ENCODE results near the gene C14orf132. TPM values are rescaled to one million over a fixed set of nuclear protein-coding genes. Genes with fewer than 3 reads are reported as not detected.

Gene C14orf132
- total and polyA plus RNA-seq, 2 donors (not counting 1 experiment from before 2014, with no cell fraction given) = 12.1 to 48.6 TPM

- Histone ChIP-seq H3K36me3 (ENCODE audit: control insufficient read depth, insufficient read depth, low read length) (no peaks in the 10 kb centered on the region), H3K4me1 (ENCODE audit: control insufficient read depth, extremely low read depth, insufficient read depth, low read length) (peaks cover 7% of the 10 kb centered on the region), H3K27me3 (ENCODE audit: control insufficient read depth, insufficient read depth, low read length) (no peaks in the 10 kb centered on the region), H3K79me2 (ENCODE audit: control insufficient read depth, insufficient read depth, low read length) (no peaks in the 10 kb centered on the region), H3K9ac (ENCODE audit: insufficient read depth, low read length) (no peak overlapping the region), H2AFZ (ENCODE audit: low read length) (no peak overlapping the region), H3K27ac (ENCODE audit: insufficient read depth, low read length) (no peak overlapping the region), H3K4me3 (replicated peaks in 1 of 4; ENCODE audit: control extremely low read depth in 1 of 4, insufficient read depth in 1 of 4, low read depth in 3 of 4, low read length in 4 of 4) (no peak overlapping the region), H3K4me2 (ENCODE audit: extremely low read depth, insufficient read depth, low read length) (no peak overlapping the region), H3K9me3 (ENCODE audit: control insufficient read depth, insufficient read depth, low read depth, low read length) (no peaks in the 10 kb centered on the region), H4K20me1 (ENCODE audit: control insufficient read depth, extremely low read depth, insufficient read depth, low read length) (no peaks in the 10 kb centered on the region)
- TF ChIP-seq CTCF (conservative IDR thresholded peaks at IDR 0.05 in 1 of 2, IDR thresholded peaks at IDR 0.05 in 1 of 2; ENCODE audit: low read depth in 1 of 2, low read length in 2 of 2) = no peak
- no peak for TF ChIP-seq EZH2 (IDR thresholded peaks at IDR 0.05; ENCODE audit: low read length, missing control alignments)
- peak; percentile 59 to 66 for DNase-seq (ENCODE audit: low read depth in 2 of 2)
Observed at GRCh38 chr14:96105926-96106441, 66.8 kb downstream of the C14orf132 start.

GRCh38 chr14:96106891-96107290 is 67.7 kb downstream of the C14orf132 start:
- H3K9me3 ChIP-seq (ENCODE audit: control insufficient read depth, insufficient read depth, low read depth, low read length) = no peaks in the 10 kb centered on the region
- TF ChIP-seq EZH2 (IDR thresholded peaks at IDR 0.05; ENCODE audit: low read length, missing control alignments) (no peak), CTCF (conservative IDR thresholded peaks at IDR 0.05 in 1 of 2, IDR thresholded peaks at IDR 0.05 in 1 of 2; ENCODE audit: low read depth in 1 of 2, low read length in 2 of 2) (no peak)
- no peak overlapping the region for H3K9ac ChIP-seq (ENCODE audit: insufficient read depth, low read length)
- no peaks in the 10 kb centered on the region for H4K20me1 ChIP-seq (ENCODE audit: control insufficient read depth, extremely low read depth, insufficient read depth, low read length)
- H3K27ac ChIP-seq (ENCODE audit: insufficient read depth, low read length) = no peak overlapping the region
- peaks cover 7% of the 10 kb centered on the region for H3K4me1 ChIP-seq (ENCODE audit: control insufficient read depth, extremely low read depth, insufficient read depth, low read length)
- no peak overlapping the region for H3K4me2 ChIP-seq (ENCODE audit: extremely low read depth, insufficient read depth, low read length)
- no peak overlapping the region for H3K4me3 ChIP-seq (replicated peaks in 1 of 4; ENCODE audit: control extremely low read depth in 1 of 4, insufficient read depth in 1 of 4, low read depth in 3 of 4, low read length in 4 of 4)
- no peaks in the 10 kb centered on the region for H3K27me3 ChIP-seq (ENCODE audit: control insufficient read depth, insufficient read depth, low read length)
- H3K36me3 ChIP-seq (ENCODE audit: control insufficient read depth, insufficient read depth, low read length) = no peaks in the 10 kb centered on the region
- DNase-seq (ENCODE audit: low read depth in 2 of 2) = no peak
- no peaks in the 10 kb centered on the region for H3K79me2 ChIP-seq (ENCODE audit: control insufficient read depth, insufficient read depth, low read length)
- no peak overlapping the region for H2AFZ ChIP-seq (ENCODE audit: low read length)

GRCh38 chr14:96108061-96108795 is 69.1 kb downstream of the C14orf132 start:
- Histone ChIP-seq H3K4me3 (replicated peaks in 1 of 4; ENCODE audit: control extremely low read depth in 1 of 4, insufficient read depth in 1 of 4, low read depth in 3 of 4, low read length in 4 of 4) (no peak overlapping the region), H3K79me2 (ENCODE audit: control insufficient read depth, insufficient read depth, low read length) (no peaks in the 10 kb centered on the region), H3K4me2 (ENCODE audit: extremely low read depth, insufficient read depth, low read length) (no peak overlapping the region), H4K20me1 (ENCODE audit: control insufficient read depth, extremely low read depth, insufficient read depth, low read length) (no peaks in the 10 kb centered on the region), H3K9ac (ENCODE audit: insufficient read depth, low read length) (no peak overlapping the region), H3K27me3 (ENCODE audit: control insufficient read depth, insufficient read depth, low read length) (no peaks in the 10 kb centered on the region), H3K27ac (ENCODE audit: insufficient read depth, low read length) (no peak overlapping the region), H2AFZ (ENCODE audit: low read length) (no peak overlapping the region), H3K4me1 (ENCODE audit: control insufficient read depth, extremely low read depth, insufficient read depth, low read length) (peaks cover 7% of the 10 kb centered on the region), H3K36me3 (ENCODE audit: control insufficient read depth, insufficient read depth, low read length) (no peaks in the 10 kb centered on the region), H3K9me3 (ENCODE audit: control insufficient read depth, insufficient read depth, low read depth, low read length) (no peaks in the 10 kb centered on the region)
- DNase-seq (ENCODE audit: low read depth in 2 of 2) = no peak
- TF ChIP-seq CTCF (conservative IDR thresholded peaks at IDR 0.05 in 1 of 2, IDR thresholded peaks at IDR 0.05 in 1 of 2; ENCODE audit: low read depth in 1 of 2, low read length in 2 of 2) (no peak), EZH2 (IDR thresholded peaks at IDR 0.05; ENCODE audit: low read length, missing control alignments) (no peak)
